Neural cell (in vitro differentiated cells): ENCODE measurements around the gene GOLGA3. TPM values are rescaled to one million over a fixed set of nuclear protein-coding genes. Genes with fewer than 3 reads are reported as not detected.
"Not testable (repeated sequence)": the region's sequence is repeated elsewhere in the genome, so short reads cannot be mapped to it uniquely, and the experiment has no call there.

ENCODE experiments used
- H2AFZ ChIP-seq: fragments of 200-600, 300-800 bp; sonication (generic), shearing (Covaris generic); 2 replicates; pipeline ENCODE4 v1.6.0; 2014; ENCODE audit warnings: low read depth, mild to moderate bottlenecking, antibody characterized with exemption, low read length, moderate library complexity
- H3F3A ChIP-seq: fragments of 200-600 bp; shearing (Covaris generic); 2 replicates; pipeline ENCODE4 v1.6.1; 2016; ENCODE audit warnings: mild to moderate bottlenecking, moderate library complexity, mixed read lengths, antibody characterized with exemption, low read length; ENCODE audit not compliant: insufficient read depth, poor library complexity, severe bottlenecking
- H3K27ac ChIP-seq: fragments of 200-600, 300-800 bp; sonication (generic), shearing (Covaris generic); 2 replicates; pipeline ENCODE4 v1.5.1; 2014; ENCODE audit warnings: mild to moderate bottlenecking, low read length, moderate library complexity
- H3K27me3 ChIP-seq: fragments of 300-800, 200-600 bp; sonication (generic), shearing (Covaris generic); 2 replicates; pipeline ENCODE4 v1.6.0; 2014; ENCODE audit warnings: mild to moderate bottlenecking, low read depth, low read length, moderate library complexity; ENCODE audit not compliant: insufficient read depth
- H3K36me3 ChIP-seq: fragments of 300-800, 200-600 bp; sonication (generic), shearing (Covaris generic); 2 replicates; pipeline ENCODE4 v1.5.1; 2014; ENCODE audit warnings: mild to moderate bottlenecking, antibody characterized with exemption, low read length, moderate library complexity; ENCODE audit not compliant: insufficient read depth
- H3K4me2 ChIP-seq: fragments of 300-800, 200-600 bp; sonication (generic), shearing (Covaris generic); 2 replicates; pipeline ENCODE4 v1.6.0; 2014; ENCODE audit warnings: mild to moderate bottlenecking, low read length
- H3K4me3 ChIP-seq: fragments of 300-800, 200-600 bp; sonication (generic), shearing (Covaris generic); 2 replicates; pipeline ENCODE4 v1.5.1; 2014; ENCODE audit warnings: mild to moderate bottlenecking, low read length, moderate library complexity
- H3K79me2 ChIP-seq: fragments of 200-600 bp; shearing (Covaris generic); replicated peaks from 2 replicates; pipeline ENCODE4 v1.6.0; 2014; ENCODE audit warnings: mild to moderate bottlenecking, low read length, moderate library complexity; ENCODE audit not compliant: insufficient read depth
- H3K9ac ChIP-seq: fragments of 300-800, 200-600 bp; sonication (generic), shearing (Covaris generic); 2 replicates; pipeline ENCODE4 v1.6.1; 2016; ENCODE audit warnings: mild to moderate bottlenecking, low read length, mixed read lengths
- H3K9me2 ChIP-seq: fragments of 200-600 bp; shearing (Covaris generic); 2 replicates; pipeline ENCODE4 v1.6.1; 2016; ENCODE audit warnings: mild to moderate bottlenecking, low read length, mixed read lengths; ENCODE audit not compliant: insufficient read depth
- H3K9me3 ChIP-seq: fragments of 200-600, 300-800 bp; sonication (generic), shearing (Covaris generic); 2 replicates; pipeline ENCODE4 v1.6.1; 2016; ENCODE audit warnings: mild to moderate bottlenecking, mixed run types, low read length, moderate library complexity, mixed read lengths
- H4K20me1 ChIP-seq: fragments of 200-600 bp; shearing (Covaris generic); 2 replicates; pipeline ENCODE4 v1.6.1; 2016; ENCODE audit warnings: mild to moderate bottlenecking, mixed run types; ENCODE audit not compliant: insufficient read depth
- EP300 ChIP-seq: fragments of 450-650 bp; conservative IDR thresholded peaks from 2 replicates; pipeline ENCODE4 v1.6.1; 2014; ENCODE audit warnings: antibody characterized with exemption, mild to moderate bottlenecking, moderate library complexity; ENCODE audit not compliant: poor library complexity, severe bottlenecking
- EZH2 ChIP-seq: fragments of 200-600, 300-800 bp; shearing (Covaris generic), sonication (generic); IDR thresholded peaks from 2 replicates; pipeline ENCODE4 v1.6.1; 2014; ENCODE audit warnings: antibody characterized with exemption, low read length, borderline replicate concordance, mild to moderate bottlenecking; ENCODE audit not compliant: insufficient read depth, poor library complexity, severe bottlenecking
- MXI1 ChIP-seq: fragments of 450-650 bp; conservative IDR thresholded peaks from 2 replicates; pipeline ENCODE4 v1.6.1; 2014; ENCODE audit warnings: antibody characterized with exemption, mild to moderate bottlenecking; ENCODE audit not compliant: poor library complexity, severe bottlenecking
- POLR2AphosphoS5 ChIP-seq: IDR thresholded peaks from 2 replicates; pipeline ENCODE4 v1.6.1; 2012
- RAD21 ChIP-seq: fragments of 450-650 bp; conservative IDR thresholded peaks from 2 replicates; pipeline ENCODE4 v1.6.1; 2014; ENCODE audit warnings: antibody characterized with exemption, mild to moderate bottlenecking, moderate library complexity
- SMC3 ChIP-seq: fragments of 450-650 bp; conservative IDR thresholded peaks from 2 replicates; pipeline ENCODE4 v1.6.1; 2014; ENCODE audit warnings: antibody characterized with exemption, mild to moderate bottlenecking, moderate library complexity; ENCODE audit not compliant: poor library complexity
- TAF1 ChIP-seq: IDR thresholded peaks from 2 replicates; pipeline ENCODE4 v1.6.1; 2012; ENCODE audit warnings: low read depth
- polyA plus RNA-seq: library from polyadenylated mRNA; depleted of rRNA; stranded (reverse); fragments of >200 nt; gene quantifications from 2 replicates; pipeline ENCODE4 v1.2.3, GENCODE V29; 2014
- TF ChIP-seq, protein P1 (sequence below): IDR thresholded peaks from 2 replicates; pipeline ENCODE4 v1.6.1; 2012; ENCODE audit warnings: borderline replicate concordance
- TF ChIP-seq, protein P2 (sequence below): fragments of 450-650 bp; IDR thresholded peaks from 2 replicates; pipeline ENCODE4 v1.5.1; 2014; ENCODE audit warnings: antibody characterized with exemption, mild to moderate bottlenecking, moderate library complexity; ENCODE audit not compliant: poor library complexity, severe bottlenecking

The GOLGA3 gene
- polyA plus RNA-seq, 1 donor from 2014 or later: 16.7 TPM

DNA sequence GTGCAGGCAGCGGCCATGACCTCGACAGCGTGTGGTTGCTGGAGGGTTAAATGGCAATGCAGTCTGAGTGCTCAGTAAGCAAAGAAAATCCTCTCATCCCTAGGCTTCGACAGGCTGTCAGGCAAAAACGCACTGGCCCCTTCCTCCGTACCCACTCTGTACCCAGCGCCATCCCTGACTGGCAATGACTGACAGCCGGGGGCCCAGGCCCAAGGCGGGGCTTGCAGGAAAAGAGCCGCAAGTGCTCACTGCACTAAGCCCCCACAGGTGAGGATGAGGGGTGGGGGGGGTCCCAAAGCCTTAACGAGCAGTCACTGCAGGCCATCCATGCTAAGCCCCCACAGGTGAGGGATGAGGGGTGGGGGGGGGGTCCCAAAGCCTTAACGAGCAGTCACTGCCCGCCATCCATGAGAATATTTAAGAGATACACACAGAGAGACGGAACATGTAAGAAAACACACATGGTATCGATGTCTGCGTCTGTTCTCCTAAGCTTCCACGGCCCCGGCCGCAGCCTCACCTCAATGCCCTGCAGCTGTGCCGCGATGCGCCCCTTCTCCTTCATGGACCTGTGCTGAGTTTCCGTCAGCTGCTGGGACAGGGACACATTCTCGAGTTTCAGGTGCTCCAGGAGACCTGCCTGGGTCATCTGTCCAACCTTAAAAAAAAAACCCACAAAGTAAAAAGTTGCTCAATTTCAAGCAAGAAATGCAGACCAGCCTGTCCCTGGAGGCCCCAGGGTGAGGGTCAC, 30.7 kb downstream of the GOLGA3 start:
- Histone ChIP-seq H4K20me1 (no peaks in the 10 kb centered on the region), H3K4me3 (no peak overlapping the region), H2AFZ (no peak overlapping the region), H3F3A (no peaks in the 10 kb centered on the region), H3K9me3 (no peaks in the 10 kb centered on the region), H3K9me2 (no peaks in the 10 kb centered on the region), H3K79me2 (no peaks in the 10 kb centered on the region), H3K9ac (no peak overlapping the region), H3K27ac (no peak overlapping the region), H3K36me3 (no peaks in the 10 kb centered on the region), H3K27me3 (no peaks in the 10 kb centered on the region), H3K4me2 (no peak overlapping the region)
- TF ChIP-seq RAD21: no peak
- no peak for TF ChIP-seq SMC3
- TF ChIP-seq, protein P1, sequence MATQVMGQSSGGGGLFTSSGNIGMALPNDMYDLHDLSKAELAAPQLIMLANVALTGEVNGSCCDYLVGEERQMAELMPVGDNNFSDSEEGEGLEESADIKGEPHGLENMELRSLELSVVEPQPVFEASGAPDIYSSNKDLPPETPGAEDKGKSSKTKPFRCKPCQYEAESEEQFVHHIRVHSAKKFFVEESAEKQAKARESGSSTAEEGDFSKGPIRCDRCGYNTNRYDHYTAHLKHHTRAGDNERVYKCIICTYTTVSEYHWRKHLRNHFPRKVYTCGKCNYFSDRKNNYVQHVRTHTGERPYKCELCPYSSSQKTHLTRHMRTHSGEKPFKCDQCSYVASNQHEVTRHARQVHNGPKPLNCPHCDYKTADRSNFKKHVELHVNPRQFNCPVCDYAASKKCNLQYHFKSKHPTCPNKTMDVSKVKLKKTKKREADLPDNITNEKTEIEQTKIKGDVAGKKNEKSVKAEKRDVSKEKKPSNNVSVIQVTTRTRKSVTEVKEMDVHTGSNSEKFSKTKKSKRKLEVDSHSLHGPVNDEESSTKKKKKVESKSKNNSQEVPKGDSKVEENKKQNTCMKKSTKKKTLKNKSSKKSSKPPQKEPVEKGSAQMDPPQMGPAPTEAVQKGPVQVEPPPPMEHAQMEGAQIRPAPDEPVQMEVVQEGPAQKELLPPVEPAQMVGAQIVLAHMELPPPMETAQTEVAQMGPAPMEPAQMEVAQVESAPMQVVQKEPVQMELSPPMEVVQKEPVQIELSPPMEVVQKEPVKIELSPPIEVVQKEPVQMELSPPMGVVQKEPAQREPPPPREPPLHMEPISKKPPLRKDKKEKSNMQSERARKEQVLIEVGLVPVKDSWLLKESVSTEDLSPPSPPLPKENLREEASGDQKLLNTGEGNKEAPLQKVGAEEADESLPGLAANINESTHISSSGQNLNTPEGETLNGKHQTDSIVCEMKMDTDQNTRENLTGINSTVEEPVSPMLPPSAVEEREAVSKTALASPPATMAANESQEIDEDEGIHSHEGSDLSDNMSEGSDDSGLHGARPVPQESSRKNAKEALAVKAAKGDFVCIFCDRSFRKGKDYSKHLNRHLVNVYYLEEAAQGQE: no peak
- TF ChIP-seq EP300: no peak
- TF ChIP-seq MXI1: no peak
- no peak for TF ChIP-seq EZH2
- TF ChIP-seq, protein P2, sequence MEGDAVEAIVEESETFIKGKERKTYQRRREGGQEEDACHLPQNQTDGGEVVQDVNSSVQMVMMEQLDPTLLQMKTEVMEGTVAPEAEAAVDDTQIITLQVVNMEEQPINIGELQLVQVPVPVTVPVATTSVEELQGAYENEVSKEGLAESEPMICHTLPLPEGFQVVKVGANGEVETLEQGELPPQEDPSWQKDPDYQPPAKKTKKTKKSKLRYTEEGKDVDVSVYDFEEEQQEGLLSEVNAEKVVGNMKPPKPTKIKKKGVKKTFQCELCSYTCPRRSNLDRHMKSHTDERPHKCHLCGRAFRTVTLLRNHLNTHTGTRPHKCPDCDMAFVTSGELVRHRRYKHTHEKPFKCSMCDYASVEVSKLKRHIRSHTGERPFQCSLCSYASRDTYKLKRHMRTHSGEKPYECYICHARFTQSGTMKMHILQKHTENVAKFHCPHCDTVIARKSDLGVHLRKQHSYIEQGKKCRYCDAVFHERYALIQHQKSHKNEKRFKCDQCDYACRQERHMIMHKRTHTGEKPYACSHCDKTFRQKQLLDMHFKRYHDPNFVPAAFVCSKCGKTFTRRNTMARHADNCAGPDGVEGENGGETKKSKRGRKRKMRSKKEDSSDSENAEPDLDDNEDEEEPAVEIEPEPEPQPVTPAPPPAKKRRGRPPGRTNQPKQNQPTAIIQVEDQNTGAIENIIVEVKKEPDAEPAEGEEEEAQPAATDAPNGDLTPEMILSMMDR: no peak
- no peak for TF ChIP-seq POLR2AphosphoS5
- TF ChIP-seq TAF1: no peak

DNA sequence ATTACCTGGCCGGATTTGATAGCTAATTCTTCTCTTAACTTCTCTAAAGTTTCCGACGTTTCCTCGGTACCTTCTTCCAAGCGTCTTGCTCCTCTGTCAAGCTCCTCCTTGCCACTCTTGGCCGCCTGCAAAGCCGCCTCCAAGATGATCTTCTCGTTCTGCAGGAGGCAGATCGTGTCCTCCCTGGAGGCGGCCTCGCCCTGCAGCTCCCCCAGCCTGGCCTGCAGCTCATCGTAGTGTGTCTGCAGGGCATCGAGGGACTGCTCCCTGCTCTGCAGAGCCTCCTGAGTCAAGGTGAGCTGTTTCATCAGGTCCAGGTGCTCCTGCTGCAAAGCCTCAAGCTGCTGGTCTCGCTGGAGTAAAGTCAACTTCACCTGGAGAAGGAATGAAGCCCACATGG, 32.8 kb downstream of the GOLGA3 start:
- H3F3A ChIP-seq: no peaks in the 10 kb centered on the region
- H3K79me2 ChIP-seq: no peaks in the 10 kb centered on the region
- no peak overlapping the region for H3K9ac ChIP-seq
- H3K27me3 ChIP-seq: no peaks in the 10 kb centered on the region
- no peaks in the 10 kb centered on the region for H3K9me2 ChIP-seq
- no peak overlapping the region for H2AFZ ChIP-seq
- H4K20me1 ChIP-seq: no peaks in the 10 kb centered on the region
- no peaks in the 10 kb centered on the region for H3K36me3 ChIP-seq
- no peak for TF ChIP-seq SMC3
- TF ChIP-seq POLR2AphosphoS5: no peak
- TF ChIP-seq RAD21: no peak
- TF ChIP-seq, protein P1: no peak
- TF ChIP-seq, protein P2: no peak
- TF ChIP-seq TAF1: no peak
- TF ChIP-seq MXI1: no peak
- no peak for TF ChIP-seq EP300
- TF ChIP-seq EZH2: no peak
- H3K9me3 ChIP-seq: no peaks in the 10 kb centered on the region
- no peak overlapping the region for H3K4me3 ChIP-seq
- no peak overlapping the region for H3K4me2 ChIP-seq
- no peak overlapping the region for H3K27ac ChIP-seq

DNA sequence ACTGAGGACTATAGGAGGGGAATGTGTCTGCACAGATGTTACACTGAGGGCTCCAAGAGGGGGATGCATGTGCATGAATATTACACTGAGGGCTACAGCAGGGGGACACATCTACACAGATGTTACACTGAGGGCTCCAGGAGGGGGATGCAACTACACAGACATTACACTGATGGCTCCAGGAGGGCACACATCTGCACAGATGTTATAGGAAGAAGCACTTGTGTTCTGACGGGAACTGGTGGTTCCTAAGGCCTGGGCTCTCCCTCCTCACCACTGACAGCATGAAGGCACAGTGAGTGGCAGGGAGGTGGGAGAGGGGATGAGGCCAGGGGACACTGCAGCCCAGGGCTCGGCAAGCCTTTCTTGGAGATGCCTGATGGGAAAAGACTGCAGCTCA, 36.7 kb downstream of the GOLGA3 start:
- not testable (repeated sequence) for H4K20me1 ChIP-seq, H3K36me3 ChIP-seq, H3K27ac ChIP-seq, H3K27me3 ChIP-seq, H3K9ac ChIP-seq, H3K9me2 ChIP-seq, H2AFZ ChIP-seq, H3K4me2 ChIP-seq, H3K9me3 ChIP-seq, H3K4me3 ChIP-seq, H3K79me2 ChIP-seq, H3F3A ChIP-seq
